Fibroblast of lung (primary cell): ENCODE measurements around the gene KREMEN1.

ENCODE experiments used
- CTCF ChIP-seq, 2 donors: IDR thresholded peaks in 1 of 2; conservative IDR thresholded peaks in 1 of 2; 1 replicate in 1 of 2; 2 replicates in 1 of 2; pipeline ENCODE4 v1.5.1; 2011 to 2012; ENCODE audit warnings: low read length in 2 of 2, control low read depth in 1 of 2, inconsistent platforms in 1 of 2, low read depth in 1 of 2, mild to moderate bottlenecking in 1 of 2
- EZH2 ChIP-seq: IDR thresholded peaks from 2 replicates; pipeline ENCODE4 v1.5.1; 2012; ENCODE audit warnings: low read length, control low read depth, mild to moderate bottlenecking; ENCODE audit errors: missing control alignments

- TF ChIP-seq CTCF (conservative IDR thresholded peaks at IDR 0.05 in 1 of 2, IDR thresholded peaks at IDR 0.05 in 1 of 2; ENCODE audit: low read depth in 1 of 2, low read length in 2 of 2) (no peak), EZH2 (no peak)
Measured at GRCh38 chr22:29093501-29094300, 20.9 kb downstream of the KREMEN1 start.
